PC-3 (cell line): ENCODE measurements around the gene MMRN2.
"Not testable (repeated sequence)": the region's sequence is repeated elsewhere in the genome, so short reads cannot be mapped to it uniquely, and the experiment has no call there.

ENCODE experiments used
- EZH2 ChIP-seq: fragments of 300-600 bp; sonication (generic); IDR thresholded peaks from one replicate; pipeline ENCODE4 v1.6.1; 2017; ENCODE audit warnings: antibody characterized with exemption, mild to moderate bottlenecking, low read length; ENCODE audit not compliant: unreplicated experiment
- EZH2phosphoT487 ChIP-seq: fragments of 300-600 bp; sonication (generic); IDR thresholded peaks from 2 replicates; pipeline ENCODE4 v1.6.1; 2018; ENCODE audit warnings: mild to moderate bottlenecking, antibody characterized with exemption, low read length, borderline replicate concordance
- TF ChIP-seq, protein P1 (sequence below): fragments of 300-600 bp; sonication (generic); conservative IDR thresholded peaks from 2 replicates; pipeline ENCODE4 v1.5.1; 2017; ENCODE audit warnings: antibody characterized with exemption, low read depth, mild to moderate bottlenecking, low read length

DNA sequence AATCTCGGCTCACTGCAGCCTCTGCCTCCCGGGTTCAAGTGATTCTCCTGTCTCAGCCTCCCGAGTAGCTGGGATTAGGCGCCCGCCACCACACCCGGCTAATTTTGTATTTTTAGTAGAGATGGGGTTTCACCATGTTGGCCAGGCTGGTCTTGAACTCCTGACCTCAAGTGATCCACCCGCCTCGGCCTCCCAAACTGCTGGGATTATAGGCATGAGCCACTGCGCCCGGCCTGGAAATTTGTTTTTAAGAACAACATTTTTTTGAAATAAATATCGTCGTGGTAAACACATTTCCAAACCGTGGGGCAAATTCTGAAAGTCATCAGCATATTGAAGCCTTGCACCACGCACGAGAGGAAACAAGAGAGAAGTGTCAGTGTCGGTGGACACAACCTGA lies 17.3 kb downstream of the MMRN2 start:
- TF ChIP-seq, protein P1, sequence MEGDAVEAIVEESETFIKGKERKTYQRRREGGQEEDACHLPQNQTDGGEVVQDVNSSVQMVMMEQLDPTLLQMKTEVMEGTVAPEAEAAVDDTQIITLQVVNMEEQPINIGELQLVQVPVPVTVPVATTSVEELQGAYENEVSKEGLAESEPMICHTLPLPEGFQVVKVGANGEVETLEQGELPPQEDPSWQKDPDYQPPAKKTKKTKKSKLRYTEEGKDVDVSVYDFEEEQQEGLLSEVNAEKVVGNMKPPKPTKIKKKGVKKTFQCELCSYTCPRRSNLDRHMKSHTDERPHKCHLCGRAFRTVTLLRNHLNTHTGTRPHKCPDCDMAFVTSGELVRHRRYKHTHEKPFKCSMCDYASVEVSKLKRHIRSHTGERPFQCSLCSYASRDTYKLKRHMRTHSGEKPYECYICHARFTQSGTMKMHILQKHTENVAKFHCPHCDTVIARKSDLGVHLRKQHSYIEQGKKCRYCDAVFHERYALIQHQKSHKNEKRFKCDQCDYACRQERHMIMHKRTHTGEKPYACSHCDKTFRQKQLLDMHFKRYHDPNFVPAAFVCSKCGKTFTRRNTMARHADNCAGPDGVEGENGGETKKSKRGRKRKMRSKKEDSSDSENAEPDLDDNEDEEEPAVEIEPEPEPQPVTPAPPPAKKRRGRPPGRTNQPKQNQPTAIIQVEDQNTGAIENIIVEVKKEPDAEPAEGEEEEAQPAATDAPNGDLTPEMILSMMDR = not testable (repeated sequence)
- not testable (repeated sequence) for TF ChIP-seq EZH2phosphoT487, EZH2
